Left kidney (tissue), 2 donors: ENCODE measurements around the gene ZBTB20. TPM values are rescaled to one million over a fixed set of nuclear protein-coding genes. Genes with fewer than 3 reads are reported as not detected.
A peak's percentile ranks its signal among the peaks of the same experiment; 100 is the strongest.

Source experiments
- DNase-seq: peaks from one replicate; pipeline ENCODE4 v3.0.0-alpha.2; 2013
- polyA plus RNA-seq: library from polyadenylated mRNA; unstranded; fragments of 120-200 nt; gene quantifications from one replicate; pipeline ENCODE4 v1.2.1, GENCODE V29; 2013; ENCODE audit not compliant: insufficient read length

Gene ZBTB20
- polyA plus RNA-seq, 1 donor, result 5.6 TPM

GRCh38 chr3:114328345-114328744 lies 818.7 kb downstream of the ZBTB20 start:
- DNase-seq, result no peak

- DNase-seq, result no peak
Observed at GRCh38 chr3:114327665-114328064, 819.4 kb downstream of the ZBTB20 start.

GRCh38 chr3:114323546-114324254 lies 823.4 kb downstream of the ZBTB20 start:
- no peak for DNase-seq

GRCh38 chr3:114320246-114320645 lies 826.8 kb downstream of the ZBTB20 start:
- no peak for DNase-seq

- DNase-seq, result no peak
Observed at GRCh38 chr3:114319453-114319852, 827.6 kb downstream of the ZBTB20 start.

GRCh38 chr3:114318295-114318694 lies 828.8 kb downstream of the ZBTB20 start:
- no peak for DNase-seq

- no peak for DNase-seq
Observed at GRCh38 chr3:114314282-114314681, 832.8 kb downstream of the ZBTB20 start.

GRCh38 chr3:114313426-114313825 lies 833.7 kb downstream of the ZBTB20 start:
- no peak for DNase-seq

- no peak for DNase-seq
Observed at GRCh38 chr3:114310695-114311094, 836.4 kb downstream of the ZBTB20 start.

- no peak for DNase-seq
Observed at GRCh38 chr3:114308830-114309229, 838.3 kb downstream of the ZBTB20 start.

GRCh38 chr3:114308377-114308776 lies 838.7 kb downstream of the ZBTB20 start:
- DNase-seq, result no peak

- no peak for DNase-seq
Observed at GRCh38 chr3:114307832-114308231, 839.3 kb downstream of the ZBTB20 start.

- DNase-seq, result no peak
Observed at GRCh38 chr3:114307222-114307830, 839.8 kb downstream of the ZBTB20 start.

GRCh38 chr3:114299941-114300624 lies 847.0 kb downstream of the ZBTB20 start:
- DNase-seq, result no peak

- DNase-seq, result no peak
Observed at GRCh38 chr3:114299421-114299820, 847.7 kb downstream of the ZBTB20 start.

GRCh38 chr3:114295946-114296345 lies 851.1 kb downstream of the ZBTB20 start:
- DNase-seq, result no peak

GRCh38 chr3:114294940-114295480 lies 852.1 kb downstream of the ZBTB20 start:
- no peak for DNase-seq

GRCh38 chr3:114293838-114294535 lies 853.1 kb downstream of the ZBTB20 start, which contains the start of gene TIGIT:
Gene TIGIT, plus strand, starts transcription at chr3:114294028. Its CDS starts 34 bp downstream, at chr3:114294062.
- no peak for DNase-seq

- peak; percentile 18 for DNase-seq
Observed at GRCh38 chr3:114290911-114291901, 855.9 kb downstream of the ZBTB20 start.

GRCh38 chr3:114286266-114286665 lies 860.8 kb downstream of the ZBTB20 start:
- no peak for DNase-seq

GRCh38 chr3:114285648-114286230 lies 861.3 kb downstream of the ZBTB20 start:
- no peak for DNase-seq
